IPS-20b (cell line): ENCODE results near the gene AEBP2.
"Not testable (repeated sequence)": the region's sequence is repeated elsewhere in the genome, so short reads cannot be mapped to it uniquely, and the experiment has no call there.

Experiments used
- H3K27ac ChIP-seq: one replicate; pipeline ENCODE4 v1.5.1; 2013; ENCODE audit warnings: low read length
- H3K27me3 ChIP-seq: 2 replicates; pipeline ENCODE4 v1.6.1; 2013; ENCODE audit warnings: mild to moderate bottlenecking, low read length, inconsistent platforms; ENCODE audit not compliant: insufficient read depth
- H3K36me3 ChIP-seq: 2 replicates; pipeline ENCODE4 v1.6.1; 2013; ENCODE audit warnings: low read depth, mild to moderate bottlenecking, inconsistent platforms, low read length, moderate library complexity; ENCODE audit not compliant: insufficient read depth
- H3K4me1 ChIP-seq: 2 replicates; pipeline ENCODE4 v1.6.1; 2013; ENCODE audit warnings: mild to moderate bottlenecking, control low read depth, inconsistent platforms, low read length, moderate library complexity; ENCODE audit not compliant: insufficient read depth
- H3K4me3 ChIP-seq: 2 replicates; pipeline ENCODE4 v1.5.1; 2013; ENCODE audit warnings: mild to moderate bottlenecking, low read length, inconsistent platforms
- H3K9ac ChIP-seq: 2 replicates; pipeline ENCODE4 v1.6.1; 2013; ENCODE audit warnings: low read depth, mild to moderate bottlenecking, inconsistent platforms, low read length, moderate library complexity
- H3K9me3 ChIP-seq: 2 replicates; pipeline ENCODE4 v1.6.1; 2013; ENCODE audit warnings: mild to moderate bottlenecking, low read depth, low read length, inconsistent platforms; ENCODE audit not compliant: insufficient read depth

The AEBP2 gene, protein sequence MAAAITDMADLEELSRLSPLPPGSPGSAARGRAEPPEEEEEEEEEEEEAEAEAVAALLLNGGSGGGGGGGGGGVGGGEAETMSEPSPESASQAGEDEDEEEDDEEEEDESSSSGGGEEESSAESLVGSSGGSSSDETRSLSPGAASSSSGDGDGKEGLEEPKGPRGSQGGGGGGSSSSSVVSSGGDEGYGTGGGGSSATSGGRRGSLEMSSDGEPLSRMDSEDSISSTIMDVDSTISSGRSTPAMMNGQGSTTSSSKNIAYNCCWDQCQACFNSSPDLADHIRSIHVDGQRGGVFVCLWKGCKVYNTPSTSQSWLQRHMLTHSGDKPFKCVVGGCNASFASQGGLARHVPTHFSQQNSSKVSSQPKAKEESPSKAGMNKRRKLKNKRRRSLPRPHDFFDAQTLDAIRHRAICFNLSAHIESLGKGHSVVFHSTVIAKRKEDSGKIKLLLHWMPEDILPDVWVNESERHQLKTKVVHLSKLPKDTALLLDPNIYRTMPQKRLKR

GRCh38 chr12:19439059-19440018 is at the start of gene AEBP2:
AEBP2 (plus strand) TSS chr12:19439492; CDS start chr12:19439700, 208 bp downstream.
- Histone ChIP-seq H3K9me3 (no peaks in the 10 kb centered on the region), H3K4me3 (peak within 1 kb of the TSS; percentile 92), H3K9ac (peak within 1 kb of the TSS; percentile 79; the same call in 1 of the 2 replicates), H3K27me3 (no peaks in the 10 kb centered on the region), H3K27ac (peak within 1 kb of the TSS; percentile 31), H3K4me1 (peaks cover 28% of the 10 kb centered on the region; the same call in 1 of the 2 replicates), H3K36me3 (peaks cover 12% of the 10 kb centered on the region; the same call in 1 of the 2 replicates)

GRCh38 chr12:19390051-19390598 is 49.2 kb upstream of the AEBP2 start:
- no peak overlapping the region for H3K27ac ChIP-seq
- no peaks in the 10 kb centered on the region for H3K4me1 ChIP-seq
- H3K27me3 ChIP-seq = no peaks in the 10 kb centered on the region
- H3K4me3 ChIP-seq = no peak overlapping the region
- no peaks in the 10 kb centered on the region for H3K36me3 ChIP-seq
- H3K9ac ChIP-seq = no peak overlapping the region
- no peaks in the 10 kb centered on the region for H3K9me3 ChIP-seq

GRCh38 chr12:19392644-19393043 is 46.6 kb upstream of the AEBP2 start:
- H3K36me3 ChIP-seq, H3K9ac ChIP-seq, H3K9me3 ChIP-seq, H3K4me1 ChIP-seq, H3K27ac ChIP-seq, H3K4me3 ChIP-seq, H3K27me3 ChIP-seq: not testable (repeated sequence)

DNA sequence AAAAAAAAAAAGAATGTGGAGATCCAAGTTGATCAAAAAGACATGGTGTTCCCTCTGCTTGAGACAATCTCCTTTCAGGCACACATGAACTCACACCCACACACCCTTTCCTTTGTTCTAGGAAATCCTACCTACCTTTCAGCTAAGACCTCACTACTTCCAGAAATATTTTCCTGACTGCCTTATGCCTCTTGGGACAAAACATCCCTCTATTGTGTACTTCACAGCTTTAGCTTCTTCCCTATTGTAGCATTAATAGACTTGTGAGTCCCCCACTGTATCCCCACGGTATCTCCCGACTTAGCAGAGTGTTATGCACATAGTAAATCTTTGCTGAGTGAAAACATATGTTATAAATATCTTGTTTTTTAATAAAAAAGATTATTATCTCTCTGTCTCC is 44.9 kb upstream of the AEBP2 start:
- Histone ChIP-seq H3K9me3 (no peaks in the 10 kb centered on the region), H3K4me1 (no peaks in the 10 kb centered on the region), H3K27me3 (no peaks in the 10 kb centered on the region), H3K27ac (no peak overlapping the region), H3K4me3 (no peak overlapping the region), H3K9ac (no peak overlapping the region), H3K36me3 (no peaks in the 10 kb centered on the region)

- H3K9ac ChIP-seq = no peak overlapping the region
- H3K4me1 ChIP-seq = no peaks in the 10 kb centered on the region
- H3K27ac ChIP-seq = no peak overlapping the region
- no peaks in the 10 kb centered on the region for H3K36me3 ChIP-seq
- H3K27me3 ChIP-seq = no peaks in the 10 kb centered on the region
- no peaks in the 10 kb centered on the region for H3K9me3 ChIP-seq
- no peak overlapping the region for H3K4me3 ChIP-seq
Observed at GRCh38 chr12:19397534-19397933, 41.8 kb upstream of the AEBP2 start.

- Histone ChIP-seq H3K27ac (no peak overlapping the region), H3K27me3 (no peaks in the 10 kb centered on the region), H3K4me3 (no peak overlapping the region), H3K9me3 (no peaks in the 10 kb centered on the region), H3K4me1 (no peaks in the 10 kb centered on the region), H3K9ac (no peak overlapping the region), H3K36me3 (no peaks in the 10 kb centered on the region)
Observed at GRCh38 chr12:19398376-19399363, 40.6 kb upstream of the AEBP2 start.

GRCh38 chr12:19400649-19401285 is 38.5 kb upstream of the AEBP2 start:
- H3K4me3 ChIP-seq, H3K27me3 ChIP-seq, H3K4me1 ChIP-seq, H3K27ac ChIP-seq, H3K9ac ChIP-seq, H3K9me3 ChIP-seq, H3K36me3 ChIP-seq: not testable (repeated sequence)

- no peaks in the 10 kb centered on the region for H3K4me1 ChIP-seq
- H3K9me3 ChIP-seq = no peaks in the 10 kb centered on the region
- no peaks in the 10 kb centered on the region for H3K36me3 ChIP-seq
- no peaks in the 10 kb centered on the region for H3K27me3 ChIP-seq
- H3K9ac ChIP-seq = no peak overlapping the region
- H3K27ac ChIP-seq = no peak overlapping the region
- H3K4me3 ChIP-seq = no peak overlapping the region
Observed at GRCh38 chr12:19402211-19402610, 37.1 kb upstream of the AEBP2 start.

- Histone ChIP-seq H3K27ac (no peak overlapping the region), H3K27me3 (no peaks in the 10 kb centered on the region), H3K4me3 (no peak overlapping the region), H3K9me3 (no peaks in the 10 kb centered on the region), H3K9ac (no peak overlapping the region), H3K36me3 (no peaks in the 10 kb centered on the region), H3K4me1 (no peaks in the 10 kb centered on the region)
Observed at GRCh38 chr12:19402743-19403431, 36.4 kb upstream of the AEBP2 start.

- Histone ChIP-seq H3K4me3 (no peak overlapping the region), H3K36me3 (no peaks in the 10 kb centered on the region), H3K9ac (no peak overlapping the region), H3K4me1 (peaks cover 4% of the 10 kb centered on the region; the same call in 1 of the 2 replicates), H3K27ac (no peak overlapping the region), H3K27me3 (no peaks in the 10 kb centered on the region), H3K9me3 (no peaks in the 10 kb centered on the region)
Observed at GRCh38 chr12:19404242-19404880, 34.9 kb upstream of the AEBP2 start.
